Measurements from ENCODE around the gene LDB1. TPM values are rescaled to one million over a fixed set of nuclear protein-coding genes. Genes with fewer than 3 reads are reported as not detected.

The LDB1 gene
- total and polyA plus RNA-seq, 4 experiments from 2014 or later: 10.0 to 135 (median 89.8) TPM

DNA sequence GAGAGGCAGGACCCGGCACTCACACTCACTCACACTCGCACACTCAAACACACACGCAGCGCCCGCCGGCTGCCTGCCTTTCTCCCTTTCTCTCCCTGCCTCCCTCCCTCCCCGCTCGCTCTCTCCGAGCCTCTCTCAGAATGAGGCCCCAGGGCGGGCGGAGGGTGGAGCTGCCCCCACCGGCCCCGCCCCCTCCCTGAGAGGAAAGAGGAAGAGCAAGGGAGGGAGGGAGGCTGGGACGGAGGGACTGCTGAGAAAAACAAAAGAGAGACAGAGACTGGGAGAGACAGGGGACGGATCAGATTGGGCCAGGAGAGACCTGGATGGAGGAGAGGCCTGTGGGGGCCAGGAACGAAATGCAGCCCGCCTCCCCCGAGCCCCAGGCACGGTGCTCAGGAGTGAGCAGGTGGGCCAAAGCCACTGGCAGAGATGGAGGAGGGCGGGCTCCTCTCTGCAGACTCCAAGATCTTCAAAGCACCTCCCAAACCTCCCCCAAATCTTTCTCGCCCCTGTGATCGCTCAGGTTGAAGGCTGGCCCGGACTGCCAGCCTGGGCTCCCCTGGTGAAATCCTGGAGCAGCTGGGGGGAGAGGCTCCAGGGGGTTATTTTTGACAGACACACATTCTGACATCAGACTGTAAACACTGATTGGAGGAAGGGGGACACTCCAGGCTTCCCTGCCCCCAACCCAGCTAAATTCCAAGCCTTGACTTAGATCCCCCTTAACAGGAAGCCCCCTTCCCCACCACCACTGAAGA, 5.1 kb downstream of the LDB1 start:
- Mint-ChIP-seq H3K4me3 (peak overlapping the region; percentile 85 to 97 (median 93)), H3K9me3 (no peaks in the 10 kb centered on the region), H3K4me1 (peaks cover 44 to 77% (median 61%) of the 10 kb centered on the region in 4 donors), H3K27ac (peak overlapping the region; percentile 89 to 97 (median 96)), H3K27me3 (no peaks in the 10 kb centered on the region), H3K36me3 (peaks cover 18 to 33% of the 10 kb centered on the region in 2 donors)
- Histone ChIP-seq H3K4me3 (ENCODE audit: low read length in 2 of 2) (peak overlapping the region; percentile 50 to 54), H3K36me3 (ENCODE audit: insufficient read depth, low read length) (peaks cover 13% of the 10 kb centered on the region), H3K9me3 (ENCODE audit: control insufficient read depth in 1 of 2, low read length in 2 of 2) (no peaks in the 10 kb centered on the region), H3K27ac (ENCODE audit: low read depth, low read length) (peak overlapping the region; percentile 90), H3K4me1 (ENCODE audit: insufficient read depth, low read length) (peaks cover 67% of the 10 kb centered on the region), H3K27me3 (ENCODE audit: insufficient read depth, low read length) (no peaks in the 10 kb centered on the region)
- peak; percentile 69 to 86 (median 73) for DNase-seq
- ChIA-PET CTCF (ENCODE audit: partially characterized antibody) (interaction anchor here (1.3 to 5.2 kb wide), 4 partner anchors 13 to 274 kb away, joined by 8 to 24 read pairs (median 9); no protein-coding TSS in a partner anchor), POLR2A (ENCODE audit: partially characterized antibody) (interaction anchor here (0.7 to 2.6 kb wide), 16 partner anchors 8 to 527 kb away, joined by 3 to 10 read pairs (median 3); partner anchors contain the start of genes ARMH3, HPS6, OGA and PPRC1)
- intact Hi-C loops (cut with micrococcal nuclease): loop anchor here (1.0 to 5.0 kb wide), 4 partner anchors 37 to 273 kb away; partner anchors contain the start of genes ARMH3, HPS6, KCNIP2 and NOLC1

DNA sequence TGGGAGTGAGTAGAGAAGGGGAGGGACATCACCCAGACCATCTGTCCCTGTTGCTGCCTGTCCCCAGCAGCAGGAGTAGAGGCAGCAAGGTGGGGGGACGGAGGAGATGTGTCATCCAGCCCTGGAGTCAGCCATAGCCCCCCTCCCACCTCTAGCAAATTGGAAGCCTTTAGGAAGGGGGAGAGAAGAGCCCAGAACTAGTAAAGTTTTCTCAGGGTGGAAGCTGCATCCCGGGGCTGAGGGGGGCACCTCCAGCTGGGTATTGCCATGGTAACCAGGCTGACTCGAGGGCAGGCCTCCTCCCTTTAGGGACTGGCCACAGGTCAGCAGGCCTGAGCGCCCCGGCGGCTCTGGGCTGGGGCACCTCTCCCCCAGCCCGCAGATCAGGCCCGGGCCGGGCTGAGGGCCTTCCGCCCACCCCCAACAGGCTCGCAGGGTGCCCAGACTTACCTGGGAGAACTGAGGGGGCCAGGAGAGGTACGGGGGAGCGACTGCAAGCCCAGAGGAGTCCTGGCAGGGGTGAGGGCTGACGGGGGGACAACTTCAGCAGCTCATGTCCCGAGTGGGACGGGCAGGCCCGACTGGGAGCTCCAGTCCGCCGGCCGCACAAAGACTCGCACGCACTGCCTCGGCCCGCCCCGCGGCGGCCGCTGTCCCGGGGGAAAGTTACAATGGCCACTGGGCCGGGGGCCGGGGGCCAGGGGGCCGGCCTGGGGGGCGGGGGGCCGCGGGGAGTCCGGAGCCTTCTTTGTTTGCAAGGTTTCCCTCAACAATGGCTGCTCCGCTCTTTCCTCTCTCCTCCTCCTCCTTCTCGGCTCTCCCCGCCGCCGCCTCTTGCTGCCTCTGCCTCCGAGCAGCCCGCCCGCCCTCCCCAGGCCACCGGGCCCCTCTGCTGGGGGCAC, 6.0 kb downstream of the LDB1 start:
- H3K9me3 ChIP-seq (ENCODE audit: control insufficient read depth in 1 of 2, low read length in 2 of 2): no peaks in the 10 kb centered on the region
- no peaks in the 10 kb centered on the region for H3K27me3 ChIP-seq (ENCODE audit: insufficient read depth, low read length)
- H3K4me3 Mint-ChIP-seq: peak overlapping the region; percentile 85 to 97 (median 93)
- H3K4me3 ChIP-seq (ENCODE audit: low read length in 2 of 2): peak overlapping the region; percentile 62 to 77
- H3K27ac Mint-ChIP-seq: peak overlapping the region; percentile 77 to 96 (median 96)
- H3K27ac ChIP-seq (ENCODE audit: low read depth, low read length): peak overlapping the region; percentile 41
- ChIA-PET CTCF (ENCODE audit: partially characterized antibody) (interaction anchor here (1.1 to 5.2 kb wide), 9 partner anchors 8 to 277 kb away, joined by 3 to 24 read pairs (median 6); no protein-coding TSS in a partner anchor), POLR2A (ENCODE audit: partially characterized antibody) (interaction anchor here (0.6 to 2.6 kb wide), 16 partner anchors 9 to 296 kb away, joined by 3 to 12 read pairs (median 4); partner anchors contain the start of genes ARMH3, HPS6, NOLC1 and OGA)
- intact Hi-C loops (cut with micrococcal nuclease): loop anchor here (2.0 kb wide), 1 partner anchor 57 kb away; the partner anchor contains the start of gene ARMH3
- peaks cover 42 to 72% (median 58%) of the 10 kb centered on the region in 4 donors for H3K4me1 Mint-ChIP-seq
- no peaks in the 10 kb centered on the region for H3K9me3 Mint-ChIP-seq
- peaks cover 26 to 38% of the 10 kb centered on the region in 2 donors for H3K36me3 Mint-ChIP-seq
- DNase-seq: peak in 1 of 5 donors; percentile 47
- peaks cover 67% of the 10 kb centered on the region for H3K4me1 ChIP-seq (ENCODE audit: insufficient read depth, low read length)
- H3K27me3 Mint-ChIP-seq: no peaks in the 10 kb centered on the region
- peaks cover 22% of the 10 kb centered on the region for H3K36me3 ChIP-seq (ENCODE audit: insufficient read depth, low read length)

DNA sequence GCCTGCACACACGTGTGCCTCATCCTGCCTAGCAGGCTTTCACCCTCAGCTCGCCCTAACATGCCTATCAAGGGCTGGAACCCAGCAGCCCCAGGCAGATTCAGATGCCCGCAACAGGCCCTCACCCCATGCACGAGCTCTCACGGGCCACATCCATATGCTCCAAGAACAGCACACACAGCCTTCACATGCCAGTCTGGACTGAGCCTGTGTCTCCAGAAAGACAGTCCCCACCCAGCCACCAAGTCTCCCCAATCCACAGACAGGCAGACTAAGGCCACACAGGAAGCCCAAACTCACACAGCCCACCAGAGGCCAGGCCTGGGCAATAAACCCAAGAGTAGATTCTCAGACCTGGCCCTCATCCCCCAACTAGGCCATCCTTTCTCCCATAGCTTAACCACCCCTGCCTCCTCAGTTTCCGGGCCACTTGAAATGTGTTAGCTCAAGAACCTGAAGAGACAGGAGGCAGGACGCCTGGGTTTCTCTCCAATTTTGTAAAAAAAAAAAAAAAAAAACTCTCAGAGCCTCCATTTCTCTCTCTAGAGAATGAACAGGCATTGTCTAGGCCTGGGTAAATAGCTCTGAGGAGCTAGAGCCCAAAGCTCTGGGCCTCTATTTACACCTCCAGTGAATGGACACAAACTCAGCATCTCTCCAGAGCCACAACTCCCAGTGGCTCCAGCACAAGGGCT, 6.8 kb downstream of the LDB1 start:
- H3K4me1 ChIP-seq (ENCODE audit: insufficient read depth, low read length): peaks cover 60% of the 10 kb centered on the region
- Mint-ChIP-seq H3K4me3 (peak overlapping the region; percentile 79 to 94 (median 85)), H3K9me3 (no peaks in the 10 kb centered on the region), H3K27ac (peak overlapping the region; percentile 73 to 95 (median 84)), H3K4me1 (peaks cover 35 to 64% (median 52%) of the 10 kb centered on the region in 4 donors), H3K27me3 (no peaks in the 10 kb centered on the region), H3K36me3 (peaks cover 30 to 46% of the 10 kb centered on the region in 2 donors)
- H3K4me3 ChIP-seq (ENCODE audit: low read length in 2 of 2): peak overlapping the region; percentile 62 to 77
- peak overlapping the region; percentile 41 for H3K27ac ChIP-seq (ENCODE audit: low read depth, low read length)
- H3K36me3 ChIP-seq (ENCODE audit: insufficient read depth, low read length): peaks cover 30% of the 10 kb centered on the region
- ChIA-PET CTCF (ENCODE audit: partially characterized antibody) (interaction anchor here (0.7 to 5.2 kb wide), 8 partner anchors 8 to 277 kb away, joined by 3 to 24 read pairs (median 4); no protein-coding TSS in a partner anchor), POLR2A (ENCODE audit: partially characterized antibody) (interaction anchor here (0.6 to 2.6 kb wide), 9 partner anchors 8 to 510 kb away, joined by 3 to 12 read pairs (median 4); partner anchors contain the start of genes NOLC1, OGA and PPRC1)
- intact Hi-C loops (cut with micrococcal nuclease): no loop called here
- H3K9me3 ChIP-seq (ENCODE audit: control insufficient read depth in 1 of 2, low read length in 2 of 2): no peaks in the 10 kb centered on the region
- no peak for DNase-seq
- H3K27me3 ChIP-seq (ENCODE audit: insufficient read depth, low read length): no peaks in the 10 kb centered on the region

DNA sequence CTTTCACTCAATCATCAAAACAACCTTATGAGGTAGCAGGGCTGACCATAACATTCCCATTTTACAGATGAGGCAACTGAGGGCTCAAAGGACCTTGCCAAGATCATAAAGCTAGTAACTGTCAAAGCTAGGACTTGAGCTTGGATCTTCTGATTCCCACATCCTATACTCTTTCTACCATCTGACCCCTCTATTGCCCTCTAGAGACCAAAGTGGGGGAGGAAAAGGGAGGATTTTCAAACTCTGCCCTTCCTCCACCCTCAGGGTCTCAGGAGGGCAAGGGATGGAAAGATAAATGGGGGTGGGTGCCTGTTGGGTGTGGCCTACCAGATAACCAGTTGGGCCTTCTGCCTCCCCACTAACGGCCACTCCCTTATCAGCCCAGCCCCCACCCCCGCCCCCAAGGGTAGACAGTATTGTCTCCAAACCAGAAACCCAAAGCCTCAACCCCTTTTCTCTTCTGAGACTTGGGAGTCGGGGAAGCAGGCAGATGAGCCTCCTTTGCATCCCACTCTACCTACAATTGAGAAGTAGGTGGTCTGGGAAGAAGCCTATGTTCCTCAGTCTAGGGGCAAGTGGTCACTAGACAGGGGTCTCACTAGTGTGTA, 7.9 kb downstream of the LDB1 start:
- no peak for DNase-seq
- H3K4me1 Mint-ChIP-seq: peaks cover 25 to 53% (median 42%) of the 10 kb centered on the region in 4 donors
- peak overlapping the region in 6 of 7 donors; percentile 12 to 95 (median 52) for H3K27ac Mint-ChIP-seq
- Histone ChIP-seq H3K36me3 (ENCODE audit: insufficient read depth, low read length) (peaks cover 38% of the 10 kb centered on the region), H3K27me3 (ENCODE audit: insufficient read depth, low read length) (no peaks in the 10 kb centered on the region), H3K4me3 (ENCODE audit: low read length in 2 of 2) (no peak overlapping the region), H3K9me3 (ENCODE audit: control insufficient read depth in 1 of 2, low read length in 2 of 2) (no peaks in the 10 kb centered on the region), H3K4me1 (ENCODE audit: insufficient read depth, low read length) (peaks cover 49% of the 10 kb centered on the region), H3K27ac (ENCODE audit: low read depth, low read length) (peak overlapping the region; percentile 41)
- H3K36me3 Mint-ChIP-seq: peaks cover 30 to 53% of the 10 kb centered on the region in 2 donors
- H3K27me3 Mint-ChIP-seq: no peaks in the 10 kb centered on the region
- peak overlapping the region in 3 of 8 donors; percentile 15 to 30 (median 25) for H3K4me3 Mint-ChIP-seq
- CTCF ChIA-PET (ENCODE audit: partially characterized antibody): interaction anchor here (0.8 to 5.2 kb wide), 4 partner anchors 11 to 240 kb away, joined by 3 to 24 read pairs (median 10); no protein-coding TSS in a partner anchor
- POLR2A ChIA-PET (ENCODE audit: partially characterized antibody): interaction anchor here (1.3 to 2.6 kb wide), 3 partner anchors 9 to 40 kb away, joined by 3 to 12 read pairs (median 7); partner anchors contain the start of gene NOLC1
- H3K9me3 Mint-ChIP-seq: no peaks in the 10 kb centered on the region
- intact Hi-C loops (cut with micrococcal nuclease): no loop called here

DNA sequence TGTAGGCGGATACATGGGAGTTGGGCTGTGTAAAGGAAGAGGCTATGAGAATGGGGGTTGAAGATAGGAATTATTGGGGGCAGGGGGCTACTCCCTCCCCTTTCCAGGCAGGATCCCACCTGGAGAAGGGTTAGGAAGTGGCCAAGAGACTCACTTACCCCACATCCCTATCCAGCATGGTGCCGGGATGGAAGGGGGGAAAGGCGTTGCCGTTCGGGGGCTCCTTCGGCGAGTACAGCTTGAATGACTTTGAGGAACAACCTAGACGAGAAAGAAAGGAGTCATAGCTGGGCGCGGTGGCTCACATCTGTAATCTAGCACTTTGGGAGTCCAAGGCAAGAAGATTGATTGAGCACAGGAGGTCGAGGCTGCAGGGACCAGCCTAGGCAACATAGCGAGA, 8.9 kb downstream of the LDB1 start:
- CTCF ChIA-PET (ENCODE audit: partially characterized antibody): interaction anchor here (4.4 to 5.2 kb wide), 2 partner anchors 10 to 39 kb away, joined by 16 to 24 read pairs; no protein-coding TSS in a partner anchor
- peaks cover 20 to 44% (median 34%) of the 10 kb centered on the region in 4 donors for H3K4me1 Mint-ChIP-seq
- Histone ChIP-seq H3K9me3 (ENCODE audit: control insufficient read depth in 1 of 2, low read length in 2 of 2) (no peaks in the 10 kb centered on the region), H3K36me3 (ENCODE audit: insufficient read depth, low read length) (peaks cover 38% of the 10 kb centered on the region), H3K27me3 (ENCODE audit: insufficient read depth, low read length) (no peaks in the 10 kb centered on the region), H3K4me1 (ENCODE audit: insufficient read depth, low read length) (peaks cover 39% of the 10 kb centered on the region), H3K4me3 (ENCODE audit: low read length in 2 of 2) (no peak overlapping the region), H3K27ac (ENCODE audit: low read depth, low read length) (peak overlapping the region; percentile 11)
- H3K27me3 Mint-ChIP-seq: no peaks in the 10 kb centered on the region
- H3K4me3 Mint-ChIP-seq: no peak overlapping the region
- POLR2A ChIA-PET (ENCODE audit: partially characterized antibody): interaction anchor here (1.3 kb wide), 1 partner anchor 11 kb away, joined by 3 read pairs; no protein-coding TSS in a partner anchor
- H3K9me3 Mint-ChIP-seq: no peaks in the 10 kb centered on the region
- no peak for DNase-seq
- intact Hi-C loops (cut with micrococcal nuclease): no loop called here
- H3K36me3 Mint-ChIP-seq: peaks cover 33 to 57% of the 10 kb centered on the region in 2 donors
- H3K27ac Mint-ChIP-seq: peak overlapping the region in 1 of 7 donors; percentile 53
